Glutamatergic neuron (in vitro differentiated cells): Measurements from ENCODE around the gene ANO6. TPM values are rescaled to one million over a fixed set of nuclear protein-coding genes. Genes with fewer than 3 reads are reported as not detected.

Experiments used
- DNase-seq: peaks from one replicate; pipeline ENCODE4 v3.0.0; 2022
- H3K27ac Mint-ChIP-seq: one replicate; pipeline ENCODE4 v1.8.0; 2020; ENCODE audit warnings: mild to moderate bottlenecking, mixed read lengths, inconsistent platforms; ENCODE audit not compliant: unreplicated experiment
- H3K27me3 Mint-ChIP-seq: one replicate; pipeline ENCODE4 v1.8.0; 2020; ENCODE audit warnings: mild to moderate bottlenecking, moderate library complexity, mixed read lengths, inconsistent platforms; ENCODE audit not compliant: unreplicated experiment
- H3K36me3 Mint-ChIP-seq: one replicate; pipeline ENCODE4 v1.8.0; 2020; ENCODE audit warnings: mild to moderate bottlenecking, mixed read lengths, inconsistent platforms; ENCODE audit not compliant: unreplicated experiment
- H3K4me1 Mint-ChIP-seq: one replicate; pipeline ENCODE4 v1.8.0; 2020; ENCODE audit warnings: mild to moderate bottlenecking, low read depth, mixed read lengths, inconsistent platforms; ENCODE audit not compliant: unreplicated experiment
- H3K4me3 Mint-ChIP-seq: one replicate; pipeline ENCODE4 v1.8.0; 2020; ENCODE audit warnings: mild to moderate bottlenecking, mixed read lengths, inconsistent platforms; ENCODE audit not compliant: unreplicated experiment
- H3K9me3 Mint-ChIP-seq: one replicate; pipeline ENCODE4 v1.8.0; 2020; ENCODE audit warnings: mild to moderate bottlenecking, moderate library complexity, mixed read lengths, inconsistent platforms; ENCODE audit not compliant: unreplicated experiment
- total RNA-seq: library from RNA; stranded (reverse); fragmentation: NEBNext Ultra II Directional; extraction: Animal tissue kit (Norgen Biotek cat#: 25700); gene quantifications from one replicate; pipeline ENCODE4 v1.2.1, GENCODE V29; 2021; ENCODE audit not compliant: unreplicated experiment
- TF ChIP-seq, protein P1 (sequence below): fragments of 200-600 bp; sonication (generic); IDR thresholded peaks from one replicate; pipeline ENCODE4 v1.5.0; 2021; ENCODE audit not compliant: partially characterized antibody, unreplicated experiment

Gene ANO6
- total RNA-seq, 1 donor from 2014 or later: 35.9 TPM

DNA sequence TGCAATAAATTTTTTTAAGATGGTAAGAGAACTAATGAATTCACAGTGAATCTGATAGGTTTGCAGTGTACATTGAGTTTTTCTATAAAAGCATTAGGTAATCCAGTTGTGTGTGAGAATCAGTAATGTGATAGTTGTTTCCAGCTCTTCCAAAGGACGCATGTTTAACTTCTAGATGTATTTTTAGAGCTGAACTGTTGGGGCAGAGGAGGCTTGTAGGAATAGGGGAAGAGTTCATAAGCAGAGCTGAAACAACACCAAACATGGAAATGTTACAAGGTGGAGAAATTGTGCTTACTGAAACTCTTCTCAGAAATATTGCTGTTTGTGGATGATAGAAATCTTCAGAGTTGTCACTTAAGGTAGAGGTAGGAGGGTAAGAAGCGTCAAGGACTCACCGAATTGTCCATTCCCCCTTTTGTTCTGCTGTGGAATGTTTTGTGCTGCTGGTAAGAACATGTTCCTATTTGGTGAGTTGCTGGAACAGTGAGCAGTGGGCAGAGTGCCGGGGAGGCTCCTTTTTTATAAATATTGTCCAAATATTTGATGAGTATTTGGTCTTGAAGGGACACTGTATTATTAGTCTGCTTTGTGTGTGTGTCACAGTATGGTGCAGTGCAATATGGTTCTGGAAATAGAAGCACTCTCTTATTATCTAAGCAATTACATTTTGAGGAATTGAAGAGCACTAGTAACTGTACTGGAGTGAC lies 76.7 kb downstream of the ANO6 start:
- DNase-seq: no peak
- H3K4me1 Mint-ChIP-seq: no peaks in the 10 kb centered on the region
- H3K27ac Mint-ChIP-seq: no peak overlapping the region
- no peaks in the 10 kb centered on the region for H3K9me3 Mint-ChIP-seq
- TF ChIP-seq, protein P1, sequence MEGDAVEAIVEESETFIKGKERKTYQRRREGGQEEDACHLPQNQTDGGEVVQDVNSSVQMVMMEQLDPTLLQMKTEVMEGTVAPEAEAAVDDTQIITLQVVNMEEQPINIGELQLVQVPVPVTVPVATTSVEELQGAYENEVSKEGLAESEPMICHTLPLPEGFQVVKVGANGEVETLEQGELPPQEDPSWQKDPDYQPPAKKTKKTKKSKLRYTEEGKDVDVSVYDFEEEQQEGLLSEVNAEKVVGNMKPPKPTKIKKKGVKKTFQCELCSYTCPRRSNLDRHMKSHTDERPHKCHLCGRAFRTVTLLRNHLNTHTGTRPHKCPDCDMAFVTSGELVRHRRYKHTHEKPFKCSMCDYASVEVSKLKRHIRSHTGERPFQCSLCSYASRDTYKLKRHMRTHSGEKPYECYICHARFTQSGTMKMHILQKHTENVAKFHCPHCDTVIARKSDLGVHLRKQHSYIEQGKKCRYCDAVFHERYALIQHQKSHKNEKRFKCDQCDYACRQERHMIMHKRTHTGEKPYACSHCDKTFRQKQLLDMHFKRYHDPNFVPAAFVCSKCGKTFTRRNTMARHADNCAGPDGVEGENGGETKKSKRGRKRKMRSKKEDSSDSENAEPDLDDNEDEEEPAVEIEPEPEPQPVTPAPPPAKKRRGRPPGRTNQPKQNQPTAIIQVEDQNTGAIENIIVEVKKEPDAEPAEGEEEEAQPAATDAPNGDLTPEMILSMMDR: no peak
- no peak overlapping the region for H3K4me3 Mint-ChIP-seq
- no peaks in the 10 kb centered on the region for H3K36me3 Mint-ChIP-seq
- no peaks in the 10 kb centered on the region for H3K27me3 Mint-ChIP-seq

DNA sequence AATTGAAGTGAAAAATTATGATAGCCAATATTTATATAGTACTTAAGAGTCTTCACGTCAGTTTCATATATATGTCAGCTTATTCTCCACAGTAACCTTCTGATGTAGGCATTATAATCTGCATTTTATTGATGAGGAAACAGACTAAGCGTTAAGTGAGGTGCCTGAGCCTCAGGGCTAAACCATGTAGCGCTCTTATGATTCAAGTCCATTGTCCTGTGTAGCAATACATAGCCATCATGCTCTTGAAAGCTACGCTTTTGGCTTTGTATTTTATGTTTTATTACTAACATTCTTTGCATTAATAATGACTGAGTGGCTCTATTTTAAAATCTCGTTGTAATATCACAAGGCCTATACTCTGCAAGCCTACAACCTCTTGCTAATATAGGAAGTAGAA lies 79.0 kb downstream of the ANO6 start:
- Mint-ChIP-seq H3K4me3 (no peak overlapping the region), H3K9me3 (no peaks in the 10 kb centered on the region), H3K36me3 (no peaks in the 10 kb centered on the region), H3K4me1 (no peaks in the 10 kb centered on the region), H3K27ac (no peak overlapping the region), H3K27me3 (peaks cover 2% of the 10 kb centered on the region)
- DNase-seq: no peak
- TF ChIP-seq, protein P1: no peak

DNA sequence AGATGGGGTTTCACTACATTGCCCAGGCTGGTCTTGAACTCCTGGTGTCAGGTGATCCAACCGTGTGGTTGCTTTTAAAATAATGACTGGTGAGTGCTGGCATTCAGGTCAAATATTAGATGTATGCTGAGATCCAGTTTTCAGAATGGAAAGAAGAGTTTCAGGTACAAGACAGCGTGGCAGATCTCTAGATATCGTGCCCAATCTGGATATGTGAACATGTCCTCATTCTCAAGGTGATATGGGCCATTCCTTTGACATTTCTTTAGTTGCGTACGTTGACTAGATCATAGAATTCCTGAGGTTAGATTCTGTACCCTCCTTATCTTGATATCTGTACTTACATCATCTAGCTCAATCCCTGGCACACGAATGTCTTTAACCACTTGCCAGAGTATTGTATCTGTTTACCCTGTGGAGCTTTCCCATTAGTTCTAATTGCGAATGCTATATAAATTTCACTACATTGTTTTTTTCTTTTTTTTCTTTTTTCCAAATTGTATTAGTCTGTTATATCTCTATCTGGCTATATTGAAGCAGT lies 80.2 kb downstream of the ANO6 start:
- DNase-seq: no peak
- TF ChIP-seq, protein P1: no peak
- no peaks in the 10 kb centered on the region for H3K36me3 Mint-ChIP-seq
- no peaks in the 10 kb centered on the region for H3K4me1 Mint-ChIP-seq
- H3K4me3 Mint-ChIP-seq: no peak overlapping the region
- H3K27me3 Mint-ChIP-seq: peaks cover 2% of the 10 kb centered on the region
- H3K27ac Mint-ChIP-seq: no peak overlapping the region
- H3K9me3 Mint-ChIP-seq: no peaks in the 10 kb centered on the region

DNA sequence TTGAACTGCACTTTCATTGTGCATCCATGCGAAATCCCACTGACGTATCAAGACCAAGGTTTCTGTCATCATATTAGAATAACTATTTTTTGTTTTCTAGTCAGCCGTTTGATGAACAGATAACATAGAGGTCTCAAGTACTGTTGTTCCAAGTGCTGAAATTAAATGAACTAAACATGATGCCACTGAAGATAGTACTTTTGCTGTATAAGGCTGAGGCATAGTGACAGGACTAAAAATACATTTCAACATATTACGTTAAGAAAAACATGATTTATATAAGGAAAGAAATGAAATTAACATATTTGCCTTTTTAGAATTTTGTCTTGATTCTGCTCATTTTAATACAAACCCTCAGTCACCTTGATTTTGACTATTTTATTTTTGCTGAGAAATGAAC lies 82.2 kb downstream of the ANO6 start:
- Mint-ChIP-seq H3K9me3 (no peaks in the 10 kb centered on the region), H3K4me3 (no peak overlapping the region), H3K27me3 (peaks cover 2% of the 10 kb centered on the region), H3K36me3 (no peaks in the 10 kb centered on the region), H3K27ac (no peak overlapping the region), H3K4me1 (no peaks in the 10 kb centered on the region)
- DNase-seq: no peak
- TF ChIP-seq, protein P1: no peak
